GM20000 (cell line): ENCODE results near the gene BUB1.

ENCODE experiments used
- DNase-seq: peaks from one replicate; pipeline ENCODE4 v3.0.0; 2012; ENCODE audit warnings: low spot score
- CTCF ChIP-seq: IDR thresholded peaks from 2 replicates; pipeline ENCODE4 v1.5.1; 2012; ENCODE audit warnings: mild to moderate bottlenecking, control low read depth; ENCODE audit errors: extremely low read depth, missing control alignments

The BUB1 gene

DNA sequence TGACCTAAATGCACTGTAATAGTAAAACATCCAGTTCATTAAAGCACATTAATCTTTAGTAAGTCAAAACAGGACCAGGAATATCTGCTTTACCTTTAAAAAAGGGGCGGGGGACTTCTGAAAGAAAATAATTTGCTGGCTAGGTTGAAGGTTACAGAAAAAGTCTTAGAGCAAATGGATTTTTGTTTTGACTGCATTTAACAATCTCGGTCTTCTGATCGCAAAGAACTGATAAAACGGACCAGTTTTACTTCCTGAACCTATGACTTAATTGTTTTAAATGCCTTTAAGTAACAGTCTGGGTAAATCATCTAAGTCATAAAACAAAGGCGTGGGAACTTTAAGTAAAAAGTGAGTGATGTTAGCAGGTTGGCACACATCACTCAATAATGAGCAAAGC is 783 bp downstream of the BUB1 start:
- no peak for DNase-seq
- no peak for TF ChIP-seq CTCF

DNA sequence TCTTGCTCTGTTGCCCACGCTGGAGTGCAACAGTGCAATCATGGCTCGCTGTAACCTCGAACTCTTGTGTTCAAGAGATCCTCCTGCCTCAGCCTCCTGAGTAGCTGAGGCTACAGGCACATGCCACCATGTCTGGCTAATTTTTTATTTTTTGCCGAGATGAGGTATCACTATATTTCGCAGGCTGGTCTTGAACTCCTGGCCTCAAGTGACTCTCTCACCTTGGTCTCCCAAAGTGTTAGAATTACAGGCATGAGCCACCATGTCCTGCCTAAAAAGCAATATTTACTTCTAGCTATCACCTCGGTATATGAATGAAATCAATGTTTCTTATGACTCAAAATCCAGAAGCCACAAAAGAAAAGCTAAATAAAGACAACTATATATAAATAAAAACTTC is 2.2 kb downstream of the BUB1 start:
- no peak for DNase-seq
- TF ChIP-seq CTCF, result no peak

DNA sequence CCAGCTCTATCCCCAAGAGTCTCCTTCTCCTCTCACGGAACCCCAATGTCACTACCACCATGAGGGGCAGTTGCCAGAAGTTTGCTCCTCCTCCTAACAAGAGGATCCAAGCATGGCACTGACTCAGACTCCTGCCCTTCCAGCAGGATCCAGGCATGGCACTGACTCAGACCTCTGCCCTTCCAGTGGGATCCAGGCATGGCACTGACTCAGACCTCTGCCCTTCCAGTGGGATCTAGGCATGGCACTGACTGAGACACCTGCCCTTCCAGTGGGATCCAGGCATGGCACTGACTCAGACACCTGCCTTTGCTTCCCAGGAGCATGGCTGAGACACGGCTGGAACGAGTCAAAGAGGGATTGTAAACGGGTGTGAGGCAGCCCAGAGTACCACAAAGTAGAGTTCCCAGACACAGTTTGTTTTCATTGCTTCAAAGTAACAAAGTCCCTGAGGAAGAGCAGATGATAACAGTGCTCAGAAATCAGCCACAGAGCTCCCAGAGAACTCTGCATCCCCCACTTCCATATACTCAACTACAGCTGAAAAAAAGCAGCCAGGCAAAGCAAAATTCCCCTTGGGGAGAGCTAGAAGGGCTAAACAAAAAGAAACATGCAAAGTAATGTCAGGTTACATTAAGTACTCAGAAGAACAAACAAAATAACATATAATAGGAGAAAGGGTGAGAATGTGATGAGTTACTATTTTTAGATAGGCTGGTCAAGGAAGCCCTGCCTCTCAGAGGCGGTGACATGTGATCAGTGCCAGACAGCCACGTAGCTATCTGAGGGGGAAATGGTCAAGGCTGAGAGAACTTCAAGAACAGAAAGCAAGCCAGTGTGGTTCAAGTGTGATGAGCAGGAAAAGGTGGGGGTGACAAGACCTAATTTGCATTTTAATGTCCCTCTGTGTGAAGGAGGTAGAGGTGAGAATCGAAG is 3.0 kb downstream of the BUB1 start:
- no peak for TF ChIP-seq CTCF
- peak; percentile 84 for DNase-seq

- no peak for DNase-seq
- TF ChIP-seq CTCF, result no peak
Measured at GRCh38 chr2:110673201-110673600, 4.7 kb downstream of the BUB1 start.

- no peak for DNase-seq
- TF ChIP-seq CTCF, result no peak
Measured at GRCh38 chr2:110670826-110671225, 7.0 kb downstream of the BUB1 start.

- TF ChIP-seq CTCF, result no peak
- no peak for DNase-seq
Measured at GRCh38 chr2:110669079-110669478, 8.8 kb downstream of the BUB1 start.

DNA sequence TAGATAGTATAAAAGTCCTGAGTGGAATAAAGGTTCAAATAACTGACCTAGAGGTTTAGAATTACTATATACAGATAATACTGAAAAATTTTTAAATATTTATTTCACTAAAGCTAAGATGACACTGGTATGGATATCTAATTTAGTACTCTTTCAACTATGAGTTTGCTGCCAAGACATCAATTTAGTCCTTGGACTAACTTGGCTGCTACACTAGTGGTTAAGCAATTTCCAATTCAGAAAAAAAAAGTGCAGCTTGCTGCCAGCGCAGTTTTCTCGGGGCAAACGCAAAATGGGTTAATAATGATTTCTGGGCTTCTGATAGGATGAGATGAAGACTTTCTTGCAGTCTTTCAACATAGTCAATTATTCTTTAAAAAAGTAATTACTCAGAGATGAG is 10.8 kb downstream of the BUB1 start:
- no peak for TF ChIP-seq CTCF
- no peak for DNase-seq
